ENCODE measurements around the gene UBE2E2.

UBE2E2 gene

GRCh38 chr3:23468203-23468602 lies 265.1 kb downstream of the UBE2E2 start:
- DNase-seq (ENCODE audit: low spot score) (no peak), FAIRE-seq (no peak)

DNA sequence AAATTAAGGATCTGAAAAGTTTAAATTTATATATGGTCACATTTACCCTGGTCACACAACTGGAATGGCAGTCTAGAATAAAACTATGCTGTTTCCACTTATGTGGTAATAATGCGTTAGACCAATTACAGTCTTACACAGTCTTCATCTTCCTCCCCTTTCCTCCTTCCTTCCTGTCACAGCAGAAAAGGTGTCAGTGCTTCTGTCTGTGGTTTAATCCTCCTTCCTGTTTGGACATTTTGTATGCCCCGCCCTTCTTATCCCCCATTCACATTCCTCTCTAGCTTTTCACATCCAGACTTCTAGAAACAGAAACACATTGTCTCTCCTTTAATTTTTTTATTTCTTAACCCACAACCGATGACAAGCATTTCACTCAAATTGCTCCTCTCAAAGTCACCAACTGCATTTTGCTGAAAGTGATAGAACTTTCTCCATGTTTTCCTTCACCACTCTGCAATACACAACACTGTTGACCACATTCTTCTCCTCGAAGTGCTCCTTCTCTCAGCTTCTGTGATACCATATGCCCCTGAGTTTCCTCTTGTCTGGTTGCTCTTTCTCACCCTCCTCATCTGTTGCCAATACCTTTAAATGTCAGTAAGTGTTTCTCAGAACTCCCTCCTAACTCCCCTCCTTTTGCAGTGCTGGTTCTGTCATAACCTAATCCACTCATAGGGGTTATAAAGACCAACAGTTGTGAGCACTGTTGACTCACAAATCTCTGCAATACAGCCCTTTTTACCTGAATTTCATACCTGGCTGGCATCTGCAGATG lies 271.6 kb downstream of the UBE2E2 start:
- FAIRE-seq (no peak), DNase-seq (ENCODE audit: low spot score) (no peak)

DNA sequence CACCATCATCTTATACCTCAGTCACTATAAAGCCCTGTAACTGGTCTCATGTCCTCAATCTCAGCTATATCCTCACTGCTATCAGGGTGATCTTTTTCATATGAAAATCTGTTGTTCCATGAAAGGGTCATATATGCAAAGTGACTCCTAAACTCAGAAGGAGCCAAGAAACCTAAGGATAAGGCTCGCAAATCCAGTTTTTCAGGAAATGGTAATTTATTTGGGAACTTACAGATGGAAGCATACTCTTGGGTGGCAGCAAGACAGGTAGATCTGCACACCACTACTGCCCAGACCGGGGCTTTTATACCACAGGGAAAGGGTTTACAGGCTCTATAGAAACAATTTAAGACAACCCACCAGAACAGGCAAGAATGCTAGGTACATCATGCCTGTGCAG lies 272.3 kb downstream of the UBE2E2 start:
- DNase-seq (ENCODE audit: low spot score) (no peak), FAIRE-seq (no peak)

- FAIRE-seq, result no peak
- DNase-seq (ENCODE audit: low spot score), result no peak
These were observed 275.9 kb downstream of the UBE2E2 start for GRCh38 chr3:23479026-23479425.

DNA sequence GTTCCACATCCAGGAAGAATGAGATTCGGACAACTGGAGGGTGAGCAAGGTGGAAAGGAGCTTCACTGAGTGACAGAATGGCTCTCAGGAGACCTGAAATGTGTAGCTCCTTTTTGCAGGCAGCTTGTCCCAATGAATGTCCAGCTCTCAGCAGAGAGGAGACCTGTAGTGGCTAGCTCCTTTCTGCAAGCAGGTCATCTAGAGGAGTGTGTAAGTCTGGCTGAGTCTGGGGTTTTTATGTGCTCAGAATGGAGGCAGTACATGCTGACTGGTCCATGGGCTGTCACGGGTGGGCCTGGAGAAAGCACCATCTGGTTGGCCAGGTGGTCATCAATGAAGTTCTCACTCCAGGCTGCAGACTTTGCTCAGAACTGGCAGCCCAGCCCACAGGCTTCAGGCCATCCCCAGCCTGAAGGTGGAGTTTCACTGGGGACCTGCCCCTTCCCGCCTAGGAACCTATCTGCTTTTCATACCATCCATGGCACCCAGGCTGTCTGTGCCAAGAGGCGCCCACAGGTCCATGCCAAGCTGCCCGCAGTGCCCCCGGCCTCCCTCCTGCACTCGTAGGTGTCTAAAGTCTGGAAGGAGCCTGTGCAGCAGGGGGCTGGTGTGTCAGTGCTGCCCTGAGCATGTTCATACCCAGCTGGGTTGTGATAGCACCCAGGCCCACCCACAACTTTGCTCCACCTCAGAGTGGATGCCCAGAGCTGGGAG lies 276.6 kb downstream of the UBE2E2 start:
- DNase-seq (ENCODE audit: low spot score) (no peak), FAIRE-seq (no peak)

GRCh38 chr3:23480329-23480714 lies 277.2 kb downstream of the UBE2E2 start:
- DNase-seq (ENCODE audit: low spot score) (no peak), FAIRE-seq (no peak)

- no peak for FAIRE-seq
- DNase-seq (ENCODE audit: low spot score), result no peak
These were observed 278.0 kb downstream of the UBE2E2 start for GRCh38 chr3:23481011-23481615.

- FAIRE-seq (no peak), DNase-seq (ENCODE audit: low spot score) (no peak)
These were observed 278.6 kb downstream of the UBE2E2 start for GRCh38 chr3:23481616-23482278.

DNA sequence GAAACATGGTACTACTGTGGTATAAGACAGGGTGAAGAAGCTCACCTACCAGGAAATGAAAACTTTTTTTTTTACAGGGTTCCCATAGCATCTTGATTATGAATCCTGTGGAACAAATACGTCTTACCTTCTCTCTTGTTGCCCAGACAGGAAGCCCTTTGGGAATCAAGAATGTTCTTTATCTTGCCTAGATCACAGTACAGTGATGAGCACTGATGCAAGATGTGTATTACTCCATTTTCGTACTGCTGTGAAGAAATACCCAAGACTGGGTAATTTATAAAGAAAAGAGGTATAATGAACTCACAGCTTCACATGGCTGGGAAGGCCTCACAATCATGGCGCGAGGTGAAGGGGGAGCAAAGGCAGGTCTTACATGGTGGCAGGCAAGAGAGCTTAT lies 281.3 kb downstream of the UBE2E2 start:
- no peak for FAIRE-seq
- DNase-seq (ENCODE audit: low spot score), result no peak

DNA sequence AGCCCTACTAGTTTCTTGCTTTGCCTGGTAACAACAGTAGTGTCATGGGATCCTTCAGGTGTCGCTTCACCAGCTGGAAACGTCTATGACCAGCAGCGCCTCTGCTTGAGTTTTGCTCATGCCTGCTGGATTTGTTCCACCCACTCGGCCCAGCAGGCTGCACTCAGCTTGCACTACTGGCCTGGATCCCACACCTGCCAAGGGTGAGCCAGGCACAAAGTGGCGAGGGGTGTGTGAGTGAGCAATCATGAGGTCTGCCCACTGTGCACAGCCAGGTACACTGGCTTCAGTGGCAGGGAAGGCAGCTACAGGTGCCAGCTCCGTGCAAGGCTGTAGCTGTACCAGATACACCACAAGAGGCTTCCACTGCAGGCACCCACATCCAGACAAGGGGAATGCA lies 282.8 kb downstream of the UBE2E2 start:
- no peak for FAIRE-seq
- no peak for DNase-seq (ENCODE audit: low spot score)

- FAIRE-seq (no peak), DNase-seq (ENCODE audit: low spot score) (no peak)
These were observed 283.9 kb downstream of the UBE2E2 start for GRCh38 chr3:23487015-23487414.

GRCh38 chr3:23488618-23489017 lies 285.5 kb downstream of the UBE2E2 start:
- no peak for FAIRE-seq

DNA sequence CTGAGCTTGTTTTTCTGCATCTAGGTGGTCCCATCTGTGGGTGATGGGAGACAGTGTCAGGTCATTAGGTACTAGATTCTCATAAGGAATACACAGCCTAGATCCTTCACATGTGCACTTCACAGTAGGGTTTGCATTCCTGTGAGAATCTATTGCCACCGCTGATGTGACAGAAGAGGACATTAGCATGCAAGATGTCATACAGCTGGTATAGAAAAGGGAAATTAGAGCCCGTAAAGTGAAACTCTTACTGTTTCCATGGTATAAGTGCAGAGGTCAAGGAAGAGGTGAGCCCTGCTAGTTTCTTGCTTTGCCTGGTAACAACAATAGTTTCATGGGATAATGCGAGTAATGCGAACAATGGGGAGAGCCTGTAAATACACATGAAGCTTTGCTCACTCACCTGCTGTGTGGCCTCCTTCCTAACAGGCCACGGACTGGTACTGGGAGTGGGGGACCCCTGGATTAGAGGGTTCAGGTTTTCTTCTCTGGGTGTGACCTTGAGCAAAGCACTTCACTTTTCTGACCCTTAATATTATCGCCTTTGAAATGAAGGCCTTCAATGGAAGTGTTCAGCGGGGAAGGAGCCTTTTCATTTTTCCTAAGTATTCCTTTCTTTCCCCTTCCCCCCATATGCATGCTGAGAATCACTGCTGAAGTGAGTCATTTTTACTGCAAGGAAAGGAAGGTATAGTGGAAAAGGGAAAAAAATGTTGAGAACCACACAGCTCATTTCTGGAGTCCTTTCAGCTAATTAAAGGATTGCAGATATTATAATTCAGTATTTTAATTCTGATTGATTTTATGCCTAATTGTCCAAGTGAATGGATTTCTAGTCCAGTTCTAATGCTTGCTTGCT lies 286.4 kb downstream of the UBE2E2 start:
- FAIRE-seq, result no peak
- no peak for DNase-seq (ENCODE audit: low spot score)

More at GRCh38 chr3:23488618-23489017, 285.5 kb downstream of the UBE2E2 start:
- no peak for DNase-seq (ENCODE audit: low spot score)

GRCh38 chr3:23490459-23490858 lies 287.3 kb downstream of the UBE2E2 start:
- DNase-seq (ENCODE audit: low spot score), result no peak

GRCh38 chr3:23492057-23492456 lies 288.9 kb downstream of the UBE2E2 start:
- DNase-seq (ENCODE audit: low spot score) (no peak), FAIRE-seq (no peak)

More at GRCh38 chr3:23490459-23490858, 287.3 kb downstream of the UBE2E2 start:
- no peak for FAIRE-seq

DNA sequence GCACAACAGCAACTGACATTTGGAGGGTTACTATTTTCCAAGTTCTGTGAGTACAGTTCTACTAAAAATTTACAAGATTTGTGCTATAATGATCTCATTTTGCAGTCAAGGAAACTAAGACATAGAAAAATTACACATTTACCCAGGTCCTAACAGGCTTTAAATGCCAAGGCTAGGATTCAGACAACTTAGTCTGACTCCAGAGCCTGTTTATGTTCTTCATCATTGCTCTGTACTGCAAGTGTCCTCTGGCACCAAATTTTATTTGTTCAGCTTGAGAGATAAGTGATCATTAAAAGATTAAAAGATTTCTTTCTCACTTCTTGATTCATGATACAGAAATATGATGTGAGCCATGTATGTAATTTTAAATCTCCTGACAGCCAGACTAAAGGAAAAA lies 290.8 kb downstream of the UBE2E2 start:
- DNase-seq (ENCODE audit: low spot score), result no peak
- FAIRE-seq, result no peak

DNA sequence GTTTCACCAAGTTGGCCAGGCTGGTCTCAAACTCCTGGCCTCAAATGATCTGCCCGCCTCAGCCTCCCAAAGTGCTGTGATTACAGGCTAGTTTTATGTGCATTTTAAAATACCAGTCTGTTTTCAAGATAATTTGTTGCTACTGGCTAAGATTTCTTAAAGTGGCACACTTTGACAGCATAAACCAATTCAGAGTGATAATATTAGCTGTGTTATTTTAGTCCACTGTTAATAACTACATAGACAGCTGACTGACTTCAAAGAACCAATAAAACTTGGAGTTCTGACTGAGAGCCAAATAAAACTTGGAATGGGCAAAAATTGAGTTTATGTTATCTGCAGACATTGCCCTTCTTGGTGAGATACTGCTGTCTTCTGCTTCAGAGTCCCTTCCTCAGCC lies 291.8 kb downstream of the UBE2E2 start:
- FAIRE-seq, result no peak
- DNase-seq (ENCODE audit: low spot score), result no peak

GRCh38 chr3:23495507-23495906 lies 292.4 kb downstream of the UBE2E2 start:
- DNase-seq (ENCODE audit: low spot score) (no peak), FAIRE-seq (no peak)

- no peak for FAIRE-seq
- DNase-seq (ENCODE audit: low spot score), result no peak
These were observed 293.0 kb downstream of the UBE2E2 start for GRCh38 chr3:23496165-23496564.

DNA sequence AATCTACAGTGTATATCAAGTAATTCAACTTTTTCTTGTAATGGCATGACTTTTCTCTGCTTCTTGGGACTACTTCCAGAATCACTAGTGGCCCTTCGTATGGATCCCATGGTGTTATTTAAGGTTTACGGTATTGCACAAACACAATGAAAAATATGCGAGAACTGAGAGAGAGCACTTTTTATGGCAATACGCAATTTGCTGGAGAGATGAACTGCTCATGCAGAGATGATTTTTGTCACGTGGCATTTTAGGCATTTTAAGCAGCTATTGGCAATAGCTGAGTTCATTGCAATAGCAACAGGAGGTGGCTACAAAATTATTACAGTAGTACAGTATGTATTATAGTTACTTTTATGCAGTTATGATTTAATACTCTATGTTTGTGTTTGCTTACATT lies 294.0 kb downstream of the UBE2E2 start:
- FAIRE-seq, result no peak

GRCh38 chr3:23501201-23501802 lies 298.2 kb downstream of the UBE2E2 start:
- DNase-seq (ENCODE audit: low spot score) (peak; percentile 7), FAIRE-seq (no peak)

More for the DNA sequence above, 294.0 kb downstream of the UBE2E2 start:
- no peak for DNase-seq (ENCODE audit: low spot score)
